ENCODE results near the gene GRIN2C.

GRIN2C gene

GRCh38 chr17:74890554-74890953 lies 30.9 kb upstream of the GRIN2C start:
- no peaks in the 10 kb centered on the region for H3K79me2 ChIP-seq (ENCODE audit: low read length)
- DNase-seq, result no peak

GRCh38 chr17:74888469-74888868 lies 28.8 kb upstream of the GRIN2C start:
- no peak overlapping the region for H3K4me2 ChIP-seq (ENCODE audit: low read depth, low read length)
- H4K20me1 ChIP-seq (ENCODE audit: insufficient read depth, low read length), result no peaks in the 10 kb centered on the region
- no peak overlapping the region for H3K9ac ChIP-seq (ENCODE audit: low read length)
- H3K4me3 ChIP-seq (ENCODE audit: low read length), result no peak overlapping the region
- H3K4me1 ChIP-seq (ENCODE audit: low read length), result no peaks in the 10 kb centered on the region
- no peak overlapping the region for H3K27ac ChIP-seq (ENCODE audit: low read length)
- H3K27me3 ChIP-seq (replicated peaks; ENCODE audit: insufficient read depth, low read length), result peaks cover 94% of the 10 kb centered on the region
- H3K79me2 ChIP-seq (ENCODE audit: low read length), result no peaks in the 10 kb centered on the region
- H3F3A ChIP-seq (ENCODE audit: insufficient read depth, low read length), result no peaks in the 10 kb centered on the region
- no peaks in the 10 kb centered on the region for H3K36me3 ChIP-seq (replicated peaks; ENCODE audit: insufficient read depth, low read length)
- no peak overlapping the region for H2AFZ ChIP-seq (ENCODE audit: low read length)
- no peak for DNase-seq
- H3K9me3 ChIP-seq (replicated peaks; ENCODE audit: insufficient read depth, low read length), result no peaks in the 10 kb centered on the region
- TF ChIP-seq EZH2phosphoT487 (IDR thresholded peaks at IDR 0.05; ENCODE audit: low read length) (no peak), CTCF (IDR thresholded peaks at IDR 0.05; ENCODE audit: low read length) (no peak), EZH2 (optimal IDR thresholded peaks at IDR 0.05; ENCODE audit: low read depth, low read length) (peak; percentile 22)
- H3K9me2 ChIP-seq (replicated peaks; ENCODE audit: insufficient read depth, low read length), result no peaks in the 10 kb centered on the region

More at GRCh38 chr17:74890554-74890953, 30.9 kb upstream of the GRIN2C start:
- Histone ChIP-seq H3K27ac (ENCODE audit: low read length) (no peak overlapping the region), H3K27me3 (replicated peaks; ENCODE audit: insufficient read depth, low read length) (peaks cover 94% of the 10 kb centered on the region), H4K20me1 (ENCODE audit: insufficient read depth, low read length) (no peaks in the 10 kb centered on the region), H3F3A (ENCODE audit: insufficient read depth, low read length) (no peaks in the 10 kb centered on the region), H3K9me2 (replicated peaks; ENCODE audit: insufficient read depth, low read length) (no peaks in the 10 kb centered on the region), H3K36me3 (replicated peaks; ENCODE audit: insufficient read depth, low read length) (no peaks in the 10 kb centered on the region), H3K4me2 (ENCODE audit: low read depth, low read length) (no peak overlapping the region), H3K4me3 (ENCODE audit: low read length) (no peak overlapping the region), H3K4me1 (ENCODE audit: low read length) (no peaks in the 10 kb centered on the region), H3K9me3 (replicated peaks; ENCODE audit: insufficient read depth, low read length) (no peaks in the 10 kb centered on the region), H2AFZ (ENCODE audit: low read length) (no peak overlapping the region), H3K9ac (ENCODE audit: low read length) (no peak overlapping the region)
- TF ChIP-seq CTCF (IDR thresholded peaks at IDR 0.05; ENCODE audit: low read length) (no peak), EZH2phosphoT487 (IDR thresholded peaks at IDR 0.05; ENCODE audit: low read length) (no peak), EZH2 (optimal IDR thresholded peaks at IDR 0.05; ENCODE audit: low read depth, low read length) (no peak)

DNA sequence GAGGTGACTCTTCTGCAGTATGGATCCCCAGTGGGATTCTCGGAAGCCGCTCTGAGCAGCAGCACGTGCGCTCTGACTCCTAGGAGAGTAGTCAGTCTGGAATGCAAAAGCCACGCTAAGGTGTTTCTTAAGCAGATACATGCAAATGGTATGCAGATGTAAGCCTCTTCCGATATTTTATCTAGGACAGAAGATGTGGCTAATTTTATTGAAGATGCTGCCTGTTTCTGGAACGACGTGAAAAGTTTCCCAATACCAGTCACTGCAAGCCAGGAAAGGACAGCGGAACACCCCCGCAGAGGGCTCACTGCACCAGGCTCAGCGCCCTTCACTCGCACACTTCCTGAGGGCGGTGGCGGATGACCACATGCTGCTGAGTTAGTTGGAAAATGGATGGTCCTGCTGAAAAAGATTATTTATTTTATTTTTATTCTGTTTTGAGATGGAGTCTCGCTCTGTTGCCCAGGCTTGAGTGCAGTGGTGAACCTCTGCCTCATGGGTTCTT lies 23.6 kb upstream of the GRIN2C start:
- Histone ChIP-seq H3K27me3 (replicated peaks; ENCODE audit: insufficient read depth, low read length) (peaks cover 95% of the 10 kb centered on the region), H3K27ac (ENCODE audit: low read length) (no peak overlapping the region), H3K9me3 (replicated peaks; ENCODE audit: insufficient read depth, low read length) (no peaks in the 10 kb centered on the region), H2AFZ (ENCODE audit: low read length) (no peak overlapping the region), H3K4me2 (ENCODE audit: low read depth, low read length) (no peak overlapping the region), H3K4me1 (ENCODE audit: low read length) (no peaks in the 10 kb centered on the region), H3K4me3 (ENCODE audit: low read length) (no peak overlapping the region), H4K20me1 (ENCODE audit: insufficient read depth, low read length) (no peaks in the 10 kb centered on the region), H3K79me2 (ENCODE audit: low read length) (no peaks in the 10 kb centered on the region), H3K9ac (ENCODE audit: low read length) (no peak overlapping the region), H3K36me3 (replicated peaks; ENCODE audit: insufficient read depth, low read length) (no peaks in the 10 kb centered on the region), H3K9me2 (replicated peaks; ENCODE audit: insufficient read depth, low read length) (no peaks in the 10 kb centered on the region), H3F3A (ENCODE audit: insufficient read depth, low read length) (no peaks in the 10 kb centered on the region)
- DNase-seq, result no peak
- TF ChIP-seq EZH2 (optimal IDR thresholded peaks at IDR 0.05; ENCODE audit: low read depth, low read length) (no peak), EZH2phosphoT487 (IDR thresholded peaks at IDR 0.05; ENCODE audit: low read length) (no peak), CTCF (IDR thresholded peaks at IDR 0.05; ENCODE audit: low read length) (no peak)
